HCT116 (cell line): ENCODE data around the gene SMARCA5. TPM values are rescaled to one million over a fixed set of nuclear protein-coding genes. Genes with fewer than 3 reads are reported as not detected.
A peak's percentile ranks its signal among the peaks of the same experiment; 100 is the strongest.

Experiments
- ATAC-seq: fragments of 200-7000 bp; cut with Tn5 transposase; 2 replicates; pipeline ENCODE4 v1.9.1; 2020; ENCODE audit warnings: mild to moderate bottlenecking, moderate library complexity
- BruUV-seq: library from RNA; stranded (reverse); fragments of 400-500 nt; replicated peaks from 2 replicates; lab custom pipeline; 2021; lab: Mats Ljungman, UMichigan
- CTCF ChIA-PET: fragments of 300-600 bp; sonication (Branson Sonifier 250); formaldehyde crosslinking; loops from one replicate; lab custom pipeline; 2021; ENCODE audit warnings: antibody characterized with exemption; lab: Charles Lee
- POLR2A ChIA-PET: fragments of 300-600, 350-600 bp; sonication (Branson Sonifier 250); formaldehyde crosslinking; loops from one replicate; lab custom pipeline; 2021; ENCODE audit warnings: antibody characterized with exemption; lab: Charles Lee
- RAD21 ChIA-PET, 2 experiments: fragments of 300-600 bp; sonication (Branson Sonifier 250); formaldehyde crosslinking; loops; one replicate each; lab custom pipeline; 2023; ENCODE audit warnings: low total read pairs in 2 of 2; ENCODE audit not compliant: uncharacterized antibody in 2 of 2, unreplicated experiment in 2 of 2, low non-redundant PET in 1 of 2; lab: Charles Lee
- DNase-seq: peaks from one replicate; pipeline ENCODE4 v3.0.0-alpha.2; 2010; ENCODE audit warnings: low read depth, low spot score
- H2AFZ ChIP-seq: fragments of 200-600 bp; shearing (Covaris generic), sonication (generic); 2 replicates; pipeline ENCODE4 v1.6.1; 2017; ENCODE audit warnings: low read depth, mixed run types, mixed read lengths, antibody characterized with exemption, low read length; ENCODE audit not compliant: poor library complexity, severe bottlenecking
- H3K27ac ChIP-seq: 2 replicates; pipeline ENCODE4 v1.5.1; 2012; ENCODE audit warnings: low read depth, low read length
- H3K27me3 ChIP-seq: fragments of 200-600 bp; sonication (generic); 2 replicates; pipeline ENCODE4 v1.6.1; 2016; ENCODE audit warnings: mixed run types, low read length, mixed read lengths; ENCODE audit not compliant: insufficient read depth
- H3K36me3 ChIP-seq, 2 experiments: fragments of 200-500 bp in 1 of 2; fragments of 200-600 bp in 1 of 2; sonication (Bioruptor generic) in 1 of 2; sonication (generic) in 1 of 2; 2 replicates each; pipeline versions ENCODE4 v1.5.1 to v1.6.1; 2014 to 2016; ENCODE audit warnings: low read length in 2 of 2, inconsistent platforms in 1 of 2, mixed read lengths in 1 of 2, mixed run types in 1 of 2; ENCODE audit not compliant: insufficient read depth in 2 of 2, control insufficient read depth in 1 of 2
- H3K4me1 ChIP-seq, 2 experiments: fragments of 200-600 bp in 1 of 2; sonication (generic) in 1 of 2; 2 replicates each; pipeline versions ENCODE4 v1.5.1 to v1.6.1; 2012 to 2017; ENCODE audit warnings: low read length in 2 of 2, inconsistent platforms in 1 of 2, mild to moderate bottlenecking in 1 of 2, mixed read lengths in 1 of 2, mixed run types in 1 of 2, moderate library complexity in 1 of 2; ENCODE audit not compliant: insufficient read depth in 2 of 2, control insufficient read depth in 1 of 2
- H3K4me2 ChIP-seq: fragments of 200-600 bp; sonication (generic); 2 replicates; pipeline ENCODE4 v1.6.1; 2017; ENCODE audit warnings: mixed run types, low read length, mixed read lengths
- H3K4me3 ChIP-seq, 2 experiments: fragments of 200-600 bp in 1 of 2; sonication (generic) in 1 of 2; replicated peaks in 1 of 2; 2 replicates each; pipeline ENCODE4 v1.5.1; 2011 to 2016; ENCODE audit warnings: low read length in 2 of 2, control low read depth in 1 of 2, low read depth in 1 of 2, mild to moderate bottlenecking in 1 of 2, mixed read lengths in 1 of 2, mixed run types in 1 of 2
- H3K79me2 ChIP-seq: fragments of 200-600 bp; sonication (generic); 2 replicates; pipeline ENCODE4 v1.6.1; 2017; ENCODE audit warnings: mild to moderate bottlenecking, mixed run types, low read length, moderate library complexity, mixed read lengths; ENCODE audit not compliant: insufficient read depth
- H3K9ac ChIP-seq: fragments of 200-600 bp; sonication (generic); 2 replicates; pipeline ENCODE4 v1.6.1; 2016; ENCODE audit warnings: low read length, mixed read lengths
- H3K9me2 ChIP-seq: fragments of 200-600 bp; sonication (generic), shearing (Covaris generic); 2 replicates; pipeline ENCODE4 v1.6.1; 2017; ENCODE audit warnings: mixed run types, mild to moderate bottlenecking, moderate library complexity; ENCODE audit not compliant: insufficient read depth
- H3K9me3 ChIP-seq, 2 experiments: fragments of 200-500 bp in 1 of 2; fragments of 200-600 bp in 1 of 2; sonication (Bioruptor generic) in 1 of 2; sonication (generic) in 1 of 2; 2 replicates each; pipeline ENCODE4 v1.6.1; 2014 to 2017; ENCODE audit warnings: low read length in 2 of 2, mixed read lengths in 2 of 2, inconsistent platforms in 1 of 2, low read depth in 1 of 2, mild to moderate bottlenecking in 1 of 2, mixed run types in 1 of 2, moderate library complexity in 1 of 2; ENCODE audit not compliant: control insufficient read depth in 1 of 2, insufficient read depth in 1 of 2
- H4K20me1 ChIP-seq: fragments of 200-600 bp; sonication (generic), shearing (Covaris generic); 2 replicates; pipeline ENCODE4 v1.6.1; 2017; ENCODE audit warnings: mixed run types, mild to moderate bottlenecking, moderate library complexity; ENCODE audit not compliant: insufficient read depth
- CBX3 ChIP-seq: IDR thresholded peaks from 2 replicates; pipeline ENCODE4 v1.6.1; 2012; ENCODE audit warnings: low read depth
- CTCF ChIP-seq, 3 experiments: fragments of 200-600 bp in 1 of 3; sonication (generic) in 1 of 3; IDR thresholded peaks in 2 of 3; conservative IDR thresholded peaks in 1 of 3; 2 replicates each; pipeline ENCODE4 v1.5.1; 2012 to 2017; ENCODE audit warnings: low read depth in 2 of 3, low read length in 2 of 3, antibody characterized with exemption in 1 of 3, borderline replicate concordance in 1 of 3, control low read depth in 1 of 3, mild to moderate bottlenecking in 1 of 3, mixed read lengths in 1 of 3, mixed run types in 1 of 3, moderate library complexity in 1 of 3; ENCODE audit not compliant: insufficient read depth in 1 of 3
- EZH2phosphoT487 ChIP-seq: fragments of 200-600 bp; IDR thresholded peaks from 2 replicates; pipeline ENCODE4 v1.6.1; 2018; ENCODE audit warnings: antibody characterized with exemption, borderline replicate concordance
- FOSL1 ChIP-seq: IDR thresholded peaks from 2 replicates; pipeline ENCODE4 v1.6.1; 2012; ENCODE audit warnings: low read depth
- MAX ChIP-seq: IDR thresholded peaks from 2 replicates; pipeline ENCODE4 v1.6.1; 2012
- SRF ChIP-seq: IDR thresholded peaks from 2 replicates; pipeline ENCODE4 v1.6.1; 2012; ENCODE audit warnings: low read depth
- YY1 ChIP-seq: IDR thresholded peaks from 2 replicates; pipeline ENCODE4 v1.6.1; 2011; ENCODE audit warnings: low read length, low read depth, moderate library complexity, mild to moderate bottlenecking; ENCODE audit not compliant: insufficient replicate concordance; ENCODE audit errors: extremely low read depth
- ZNF274 ChIP-seq: fragments of 200-500 bp; sonication (Bioruptor generic); IDR thresholded peaks from 2 replicates; pipeline ENCODE4 v1.6.1; 2014; ENCODE audit warnings: mild to moderate bottlenecking, low read depth, low read length, inconsistent platforms
- intact Hi-C: fragments of 100-400 bp; cut with micrococcal nuclease; formaldehyde crosslinking; loops from 2 replicates; pipeline ENCODE4 v1.10.0; 2022
- total RNA-seq: library from RNA; stranded (reverse); gene quantifications from one replicate; pipeline ENCODE4 v1.2.1, GENCODE V29; 2021; ENCODE audit not compliant: unreplicated experiment

Gene SMARCA5
- total RNA-seq, 1 experiment from 2014 or later, result 61.2 TPM

GRCh38 chr4:143514169-143514495, 630 bp downstream of the SMARCA5 start:
- Histone ChIP-seq H3K9me2 (no peaks in the 10 kb centered on the region), H4K20me1 (peaks cover 12% of the 10 kb centered on the region; the same call in 1 of the 2 replicates), H3K4me3 (peak overlapping the region; percentile 66 to 87), H3K9me3 (no peaks in the 10 kb centered on the region), H3K27ac (peak overlapping the region; percentile 95), H3K4me2 (peak overlapping the region; percentile 79), H3K4me1 (peaks cover 3 to 16% of the 10 kb centered on the region in 2 experiments; a peak in 3 of 4 replicates), H3K9ac (peak overlapping the region; percentile 85), H3K36me3 (peaks cover 15 to 17% of the 10 kb centered on the region in 2 experiments; a peak in 3 of 4 replicates), H2AFZ (no peak overlapping the region), H3K27me3 (no peaks in the 10 kb centered on the region), H3K79me2 (peaks cover 56% of the 10 kb centered on the region)
- TF ChIP-seq CTCF (IDR thresholded peaks at IDR 0.05 in 2 of 3, conservative IDR thresholded peaks at IDR 0.05 in 1 of 3; ENCODE audit: borderline replicate concordance in 1 of 3, insufficient read depth in 1 of 3, low read depth in 2 of 3, low read length in 2 of 3) (no peak), YY1 (no peak), FOSL1 (no peak), MAX (0 out of 2 replicates have a peak, but pooled peaks have one; percentile 12), EZH2phosphoT487 (no peak), SRF (no peak), CBX3 (no peak), ZNF274 (no peak)
- RAD21 ChIA-PET, result no interaction called here
- POLR2A ChIA-PET, result interaction anchor here (1.4 kb wide), 1 partner anchor 13 kb away, joined by 3 read pairs; no protein-coding TSS in a partner anchor
- ATAC-seq (no peak), DNase-seq (no peak)
- CTCF ChIA-PET, result no interaction called here
- no TSS peak for BruUV-seq
- intact Hi-C loops, result no loop called here
